Measurements from ENCODE around the gene GRM7. TPM values are rescaled to one million over a fixed set of nuclear protein-coding genes. Genes with fewer than 3 reads are reported as not detected.

GRM7 gene
- total RNA-seq, 1 experiment from 2014 or later = not detected

DNA sequence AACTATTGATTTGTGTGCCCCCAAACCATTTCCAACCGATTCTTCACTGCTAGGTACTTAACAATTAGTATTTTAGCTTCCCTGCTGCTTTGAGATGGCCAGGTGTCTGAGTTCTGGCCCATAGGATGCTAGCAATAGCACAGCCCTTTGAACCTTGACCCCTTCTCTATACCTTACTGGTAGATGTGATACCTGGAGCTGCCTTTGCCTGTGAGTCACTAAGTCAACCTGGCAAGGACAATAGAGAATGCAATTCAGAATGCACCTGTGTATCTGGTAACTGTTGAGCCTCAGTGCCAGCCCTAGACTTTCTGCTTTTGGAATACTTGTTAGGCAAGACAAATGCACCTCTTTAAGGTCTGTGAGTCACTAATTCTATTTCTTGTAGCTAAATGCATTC is 467.4 kb downstream of the GRM7 start:
- ChIA-PET POLR2A (ENCODE audit: low non-redundant PET) (no interaction called here), CTCF (interaction anchor here (0.6 kb wide), 1 partner anchor 84 kb away, joined by 8 read pairs; no protein-coding TSS in a partner anchor)
- H3K27ac ChIP-seq (ENCODE audit: low read depth, low read length, poor library complexity, severe bottlenecking) = no peak overlapping the region
- intact Hi-C loops (cut with micrococcal nuclease; ENCODE audit: unreplicated experiment) = no loop called here
- no peaks in the 10 kb centered on the region for H3K27me3 ChIP-seq (replicated peaks; ENCODE audit: insufficient read depth, low read depth, low read length, poor library complexity)
- no peak for DNase-seq (ENCODE audit: low spot score)
- TF ChIP-seq EZH2 (IDR thresholded peaks at IDR 0.05; ENCODE audit: borderline replicate concordance, low read depth, low read length, poor library complexity, severe bottlenecking) = no peak
- TF ChIP-seq, protein P1, sequence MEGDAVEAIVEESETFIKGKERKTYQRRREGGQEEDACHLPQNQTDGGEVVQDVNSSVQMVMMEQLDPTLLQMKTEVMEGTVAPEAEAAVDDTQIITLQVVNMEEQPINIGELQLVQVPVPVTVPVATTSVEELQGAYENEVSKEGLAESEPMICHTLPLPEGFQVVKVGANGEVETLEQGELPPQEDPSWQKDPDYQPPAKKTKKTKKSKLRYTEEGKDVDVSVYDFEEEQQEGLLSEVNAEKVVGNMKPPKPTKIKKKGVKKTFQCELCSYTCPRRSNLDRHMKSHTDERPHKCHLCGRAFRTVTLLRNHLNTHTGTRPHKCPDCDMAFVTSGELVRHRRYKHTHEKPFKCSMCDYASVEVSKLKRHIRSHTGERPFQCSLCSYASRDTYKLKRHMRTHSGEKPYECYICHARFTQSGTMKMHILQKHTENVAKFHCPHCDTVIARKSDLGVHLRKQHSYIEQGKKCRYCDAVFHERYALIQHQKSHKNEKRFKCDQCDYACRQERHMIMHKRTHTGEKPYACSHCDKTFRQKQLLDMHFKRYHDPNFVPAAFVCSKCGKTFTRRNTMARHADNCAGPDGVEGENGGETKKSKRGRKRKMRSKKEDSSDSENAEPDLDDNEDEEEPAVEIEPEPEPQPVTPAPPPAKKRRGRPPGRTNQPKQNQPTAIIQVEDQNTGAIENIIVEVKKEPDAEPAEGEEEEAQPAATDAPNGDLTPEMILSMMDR (conservative IDR thresholded peaks at IDR 0.05; ENCODE audit: low read depth, low read length) = no peak
- H3K9me3 ChIP-seq (ENCODE audit: low read depth, low read length, poor library complexity, severe bottlenecking) = no peaks in the 10 kb centered on the region
- no TSS peak for BruUV-seq (replicated peaks)
- no peak overlapping the region for H3K4me3 ChIP-seq (ENCODE audit: low read depth, low read length, poor library complexity, severe bottlenecking)
- no peaks in the 10 kb centered on the region for H3K4me1 ChIP-seq (ENCODE audit: insufficient read depth, low read length, poor library complexity, severe bottlenecking)
- H3K36me3 ChIP-seq (ENCODE audit: insufficient read depth, low read length, poor library complexity, severe bottlenecking) = no peaks in the 10 kb centered on the region

DNA sequence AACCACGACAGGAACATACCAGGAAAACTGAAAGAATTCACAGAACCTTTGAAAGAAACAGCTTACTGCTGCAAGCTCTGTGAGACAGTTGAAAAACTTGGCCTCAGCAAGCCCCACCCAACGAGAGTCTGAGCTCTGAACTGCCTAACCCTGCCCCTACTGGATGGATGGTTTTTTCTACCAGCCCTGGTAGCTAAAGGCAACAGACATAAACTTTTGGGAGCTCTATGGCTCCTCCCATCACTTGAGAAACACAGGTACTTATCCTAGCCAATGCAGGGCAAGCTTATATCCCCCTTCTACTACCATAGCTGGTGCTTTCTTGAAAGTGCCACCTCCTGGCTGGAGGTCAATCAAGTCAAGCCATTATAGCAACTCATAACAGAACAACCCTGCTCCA is 471.8 kb downstream of the GRM7 start:
- Histone ChIP-seq H3K4me1 (ENCODE audit: insufficient read depth, low read length, poor library complexity, severe bottlenecking) (no peaks in the 10 kb centered on the region), H3K9me3 (ENCODE audit: low read depth, low read length, poor library complexity, severe bottlenecking) (no peaks in the 10 kb centered on the region), H3K36me3 (ENCODE audit: insufficient read depth, low read length, poor library complexity, severe bottlenecking) (no peaks in the 10 kb centered on the region), H3K4me3 (ENCODE audit: low read depth, low read length, poor library complexity, severe bottlenecking) (no peak overlapping the region), H3K27ac (ENCODE audit: low read depth, low read length, poor library complexity, severe bottlenecking) (no peak overlapping the region), H3K27me3 (replicated peaks; ENCODE audit: insufficient read depth, low read depth, low read length, poor library complexity) (no peaks in the 10 kb centered on the region)
- no peak for DNase-seq (ENCODE audit: low spot score)
- CTCF ChIA-PET = no interaction called here
- intact Hi-C loops (cut with micrococcal nuclease; ENCODE audit: unreplicated experiment) = no loop called here
- BruUV-seq (replicated peaks) = no TSS peak
- POLR2A ChIA-PET (ENCODE audit: low non-redundant PET) = no interaction called here
- TF ChIP-seq, protein P1 (conservative IDR thresholded peaks at IDR 0.05; ENCODE audit: low read depth, low read length) = no peak
- TF ChIP-seq EZH2 (IDR thresholded peaks at IDR 0.05; ENCODE audit: borderline replicate concordance, low read depth, low read length, poor library complexity, severe bottlenecking) = no peak

DNA sequence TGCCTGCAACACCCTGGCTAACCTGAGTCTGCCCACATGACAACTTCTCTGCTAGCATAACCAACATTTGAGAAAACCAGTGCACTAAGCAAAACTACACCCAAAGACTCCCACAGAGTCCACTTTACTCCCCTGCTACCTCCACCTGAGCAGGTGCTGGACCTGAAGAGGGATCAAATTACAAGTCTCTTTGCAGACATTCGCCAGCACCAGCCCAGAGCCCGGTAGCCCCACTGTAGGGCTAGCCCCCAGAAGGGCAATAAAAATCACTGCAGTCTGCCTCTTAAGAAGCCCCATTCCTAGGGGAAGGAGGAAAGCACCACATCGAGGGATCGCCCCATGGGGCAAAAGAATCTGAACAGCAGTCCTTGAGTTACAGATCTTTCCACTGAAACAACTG is 472.2 kb downstream of the GRM7 start:
- Histone ChIP-seq H3K36me3 (ENCODE audit: insufficient read depth, low read length, poor library complexity, severe bottlenecking) (no peaks in the 10 kb centered on the region), H3K4me1 (ENCODE audit: insufficient read depth, low read length, poor library complexity, severe bottlenecking) (no peaks in the 10 kb centered on the region), H3K4me3 (ENCODE audit: low read depth, low read length, poor library complexity, severe bottlenecking) (no peak overlapping the region), H3K27ac (ENCODE audit: low read depth, low read length, poor library complexity, severe bottlenecking) (no peak overlapping the region), H3K9me3 (ENCODE audit: low read depth, low read length, poor library complexity, severe bottlenecking) (no peaks in the 10 kb centered on the region), H3K27me3 (replicated peaks; ENCODE audit: insufficient read depth, low read depth, low read length, poor library complexity) (no peaks in the 10 kb centered on the region)
- no peak for DNase-seq (ENCODE audit: low spot score)
- BruUV-seq (replicated peaks) = no TSS peak
- no peak for TF ChIP-seq EZH2 (IDR thresholded peaks at IDR 0.05; ENCODE audit: borderline replicate concordance, low read depth, low read length, poor library complexity, severe bottlenecking)
- TF ChIP-seq, protein P1 (conservative IDR thresholded peaks at IDR 0.05; ENCODE audit: low read depth, low read length) = no peak
- POLR2A ChIA-PET (ENCODE audit: low non-redundant PET) = no interaction called here
- intact Hi-C loops (cut with micrococcal nuclease; ENCODE audit: unreplicated experiment) = no loop called here
- CTCF ChIA-PET = no interaction called here

All from A673 (cell line).